ENCODE results near the gene PPP1R3C.

PPP1R3C gene

DNA sequence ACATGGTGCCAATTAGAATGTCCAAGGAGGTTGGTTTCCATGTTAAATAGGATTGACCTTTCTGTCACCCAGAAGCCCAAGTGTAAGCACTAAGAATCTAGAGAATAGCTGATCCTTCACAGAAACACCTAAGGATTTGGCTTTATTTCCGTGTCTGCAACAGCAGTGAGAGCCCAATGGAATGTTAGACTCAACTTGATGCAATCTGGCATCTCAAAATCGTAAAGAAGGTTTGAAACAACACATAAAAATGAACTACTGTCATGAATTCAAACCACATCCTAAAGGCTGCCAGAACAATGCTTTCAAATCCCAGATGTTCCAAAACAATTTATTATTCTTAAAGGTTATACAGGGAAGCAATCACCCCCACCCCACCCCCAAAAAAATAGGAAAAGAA is 18.6 kb downstream of the PPP1R3C start:
- no peak for DNase-seq (ENCODE audit: low read depth, low spot score)
- Histone ChIP-seq H3K9ac (ENCODE audit: insufficient read length, low read depth) (no peak overlapping the region), H3K4me1 (ENCODE audit: insufficient read depth, insufficient read length) (no peaks in the 10 kb centered on the region)

DNA sequence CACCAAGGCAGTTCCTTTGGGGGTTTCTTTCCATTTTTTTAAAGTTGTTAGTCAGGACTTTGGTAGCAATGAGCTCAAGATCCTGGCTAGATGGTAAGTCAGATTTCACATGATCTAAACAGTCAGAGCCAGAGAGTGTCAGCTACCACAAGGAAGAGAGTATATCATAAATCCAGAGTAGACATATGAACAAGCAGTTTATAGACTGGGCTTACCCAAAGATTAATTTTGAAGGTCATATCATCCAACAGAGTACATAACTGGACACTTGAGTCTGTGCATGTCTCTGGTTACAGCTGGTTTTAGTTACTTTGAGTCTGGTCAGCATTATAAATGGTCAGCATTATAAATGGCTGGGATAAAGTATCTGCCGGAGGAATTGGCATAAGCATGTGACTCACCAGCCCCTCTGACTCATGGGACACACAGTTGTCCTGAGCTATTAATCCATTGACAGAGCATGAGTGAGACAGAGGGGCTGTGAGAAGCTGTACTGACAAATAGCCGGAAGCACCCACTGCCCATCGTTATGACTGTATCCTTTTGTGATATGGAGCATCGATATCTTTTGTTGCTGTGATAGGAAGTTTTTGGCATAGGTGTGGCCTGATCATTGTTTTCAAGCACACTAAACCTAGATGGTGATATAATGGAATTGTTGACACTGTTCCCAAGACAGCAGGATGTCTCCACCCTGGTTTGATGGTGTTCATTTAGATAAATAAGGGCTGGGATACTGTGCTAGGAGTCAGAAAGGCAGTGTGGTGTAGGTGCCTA is 19.3 kb downstream of the PPP1R3C start:
- H3K9me3 ChIP-seq (ENCODE audit: insufficient read depth, low read length) = no peaks in the 10 kb centered on the region
- no peak for TF ChIP-seq SUZ12 (IDR thresholded peaks at IDR 0.05; ENCODE audit: extremely low read depth, insufficient read depth, insufficient read length)
- TF ChIP-seq ZNF274 (IDR thresholded peaks at IDR 0.05; ENCODE audit: low read depth, low read length) = no peak
- TF ChIP-seq YY1 (IDR thresholded peaks at IDR 0.05; ENCODE audit: insufficient read depth, insufficient read length) = no peak
- H3K27me3 ChIP-seq (ENCODE audit: insufficient read depth, insufficient read length) = no peaks in the 10 kb centered on the region
- H3K4me3 ChIP-seq (ENCODE audit: insufficient read length, low read depth) = no peak overlapping the region
- H3K9ac ChIP-seq (ENCODE audit: insufficient read length, low read depth) = no peak overlapping the region
- no peak for DNase-seq (ENCODE audit: low read depth, low spot score)
- H3K4me1 ChIP-seq (ENCODE audit: insufficient read depth, insufficient read length) = no peaks in the 10 kb centered on the region
- no peaks in the 10 kb centered on the region for H3K36me3 ChIP-seq (ENCODE audit: insufficient read depth, insufficient read length, low read length)

More for the DNA sequence above, 18.6 kb downstream of the PPP1R3C start:
- Histone ChIP-seq H3K27me3 (ENCODE audit: insufficient read depth, insufficient read length) (no peaks in the 10 kb centered on the region), H3K36me3 (ENCODE audit: insufficient read depth, insufficient read length, low read length) (no peaks in the 10 kb centered on the region), H3K4me3 (ENCODE audit: insufficient read length, low read depth) (no peak overlapping the region), H3K9me3 (ENCODE audit: insufficient read depth, low read length) (no peaks in the 10 kb centered on the region)
- TF ChIP-seq YY1 (IDR thresholded peaks at IDR 0.05; ENCODE audit: insufficient read depth, insufficient read length) (no peak), SUZ12 (IDR thresholded peaks at IDR 0.05; ENCODE audit: extremely low read depth, insufficient read depth, insufficient read length) (no peak), ZNF274 (IDR thresholded peaks at IDR 0.05; ENCODE audit: low read depth, low read length) (no peak)

DNA sequence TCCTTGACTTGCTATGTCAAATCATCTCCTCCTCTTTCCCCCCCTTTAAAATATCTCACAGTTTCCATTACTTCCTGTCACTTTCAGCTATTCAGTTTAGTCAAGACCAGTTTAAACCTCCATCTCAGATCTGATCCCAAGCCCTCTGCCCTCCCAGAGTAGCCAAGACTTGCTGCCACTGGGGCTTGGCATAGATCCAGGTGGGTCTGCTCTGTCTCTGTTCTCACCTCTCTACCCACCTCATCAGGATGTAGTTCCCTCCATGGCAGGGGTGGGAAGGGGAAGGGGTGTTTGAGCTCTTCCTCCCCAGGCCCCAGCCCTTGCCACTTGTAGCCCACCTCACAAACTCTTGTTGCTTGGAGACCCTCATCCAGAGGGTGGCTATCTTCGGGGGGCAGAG is 22.0 kb downstream of the PPP1R3C start:
- Histone ChIP-seq H3K4me3 (ENCODE audit: insufficient read length, low read depth) (no peak overlapping the region), H3K9ac (ENCODE audit: insufficient read length, low read depth) (no peak overlapping the region), H3K27me3 (ENCODE audit: insufficient read depth, insufficient read length) (no peaks in the 10 kb centered on the region), H3K36me3 (ENCODE audit: insufficient read depth, insufficient read length, low read length) (no peaks in the 10 kb centered on the region), H3K9me3 (ENCODE audit: insufficient read depth, low read length) (peaks cover 7% of the 10 kb centered on the region), H3K4me1 (ENCODE audit: insufficient read depth, insufficient read length) (no peaks in the 10 kb centered on the region)
- no peak for TF ChIP-seq YY1 (IDR thresholded peaks at IDR 0.05; ENCODE audit: insufficient read depth, insufficient read length)
- TF ChIP-seq SUZ12 (IDR thresholded peaks at IDR 0.05; ENCODE audit: extremely low read depth, insufficient read depth, insufficient read length) = no peak
- no peak for TF ChIP-seq ZNF274 (IDR thresholded peaks at IDR 0.05; ENCODE audit: low read depth, low read length)
- DNase-seq (ENCODE audit: low read depth, low spot score) = no peak

DNA sequence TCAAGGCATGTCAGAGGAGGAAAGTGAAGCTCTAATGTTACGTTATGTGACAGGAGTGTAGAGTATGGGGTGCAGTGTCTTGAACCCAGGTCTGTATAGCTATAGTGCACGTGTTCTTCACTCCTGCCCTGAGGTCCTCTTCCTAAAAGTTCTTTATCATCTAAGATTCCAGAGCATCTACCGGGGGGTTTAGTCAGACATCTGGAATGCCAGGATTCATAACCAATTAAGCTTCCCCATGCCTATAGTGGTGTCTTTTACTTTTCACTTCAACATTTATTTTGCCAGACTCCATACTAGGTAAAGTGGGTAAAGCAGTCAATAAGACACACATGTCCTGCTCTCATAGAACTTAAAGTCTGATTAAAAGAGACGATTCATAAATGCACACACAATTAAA is 22.4 kb downstream of the PPP1R3C start:
- Histone ChIP-seq H3K4me3 (ENCODE audit: insufficient read length, low read depth) (no peak overlapping the region), H3K36me3 (ENCODE audit: insufficient read depth, insufficient read length, low read length) (no peaks in the 10 kb centered on the region), H3K27me3 (ENCODE audit: insufficient read depth, insufficient read length) (no peaks in the 10 kb centered on the region), H3K9me3 (ENCODE audit: insufficient read depth, low read length) (peaks cover 11% of the 10 kb centered on the region), H3K9ac (ENCODE audit: insufficient read length, low read depth) (no peak overlapping the region), H3K4me1 (ENCODE audit: insufficient read depth, insufficient read length) (no peaks in the 10 kb centered on the region)
- DNase-seq (ENCODE audit: low read depth, low spot score) = no peak
- TF ChIP-seq YY1 (IDR thresholded peaks at IDR 0.05; ENCODE audit: insufficient read depth, insufficient read length) = no peak
- TF ChIP-seq SUZ12 (IDR thresholded peaks at IDR 0.05; ENCODE audit: extremely low read depth, insufficient read depth, insufficient read length) = no peak
- no peak for TF ChIP-seq ZNF274 (IDR thresholded peaks at IDR 0.05; ENCODE audit: low read depth, low read length)

GRCh38 chr10:91607646-91608403 is 25.0 kb downstream of the PPP1R3C start:
- H3K4me1 ChIP-seq (ENCODE audit: insufficient read depth, insufficient read length) = no peaks in the 10 kb centered on the region

DNA sequence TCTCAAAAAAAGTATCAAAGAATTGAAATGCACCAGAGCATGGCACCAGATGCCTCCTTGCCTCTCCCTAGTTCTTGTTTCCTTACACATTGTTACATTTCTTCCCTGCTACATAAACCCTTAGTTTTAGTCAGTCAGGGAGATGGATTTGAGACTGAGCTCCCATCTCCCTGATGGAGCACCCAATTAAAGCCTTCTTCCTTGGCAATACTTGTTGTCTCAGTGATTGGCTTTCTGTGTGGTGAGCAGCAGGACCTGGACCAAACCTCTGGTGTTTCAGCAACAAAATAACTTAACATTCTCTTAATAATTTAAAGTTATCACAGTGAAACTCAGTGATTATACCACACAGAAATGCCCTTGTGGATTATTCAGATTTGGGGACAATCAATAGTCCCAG is 26.9 kb downstream of the PPP1R3C start:
- no peaks in the 10 kb centered on the region for H3K4me1 ChIP-seq (ENCODE audit: insufficient read depth, insufficient read length)
- DNase-seq (ENCODE audit: low read depth, low spot score) = no peak
- no peak for TF ChIP-seq SUZ12 (IDR thresholded peaks at IDR 0.05; ENCODE audit: extremely low read depth, insufficient read depth, insufficient read length)
- no peak for TF ChIP-seq ZNF274 (IDR thresholded peaks at IDR 0.05; ENCODE audit: low read depth, low read length)
- no peak for TF ChIP-seq YY1 (IDR thresholded peaks at IDR 0.05; ENCODE audit: insufficient read depth, insufficient read length)
- peaks cover 11% of the 10 kb centered on the region for H3K9me3 ChIP-seq (ENCODE audit: insufficient read depth, low read length)
- no peak overlapping the region for H3K9ac ChIP-seq (ENCODE audit: insufficient read length, low read depth)
- no peaks in the 10 kb centered on the region for H3K36me3 ChIP-seq (ENCODE audit: insufficient read depth, insufficient read length, low read length)
- no peak overlapping the region for H3K4me3 ChIP-seq (ENCODE audit: insufficient read length, low read depth)
- H3K27me3 ChIP-seq (ENCODE audit: insufficient read depth, insufficient read length) = no peaks in the 10 kb centered on the region

More at GRCh38 chr10:91607646-91608403, 25.0 kb downstream of the PPP1R3C start:
- no peaks in the 10 kb centered on the region for H3K36me3 ChIP-seq (ENCODE audit: insufficient read depth, insufficient read length, low read length)
- no peak overlapping the region for H3K4me3 ChIP-seq (ENCODE audit: insufficient read length, low read depth)
- DNase-seq (ENCODE audit: low read depth, low spot score) = no peak
- H3K9me3 ChIP-seq (ENCODE audit: insufficient read depth, low read length) = peaks cover 11% of the 10 kb centered on the region
- no peak overlapping the region for H3K9ac ChIP-seq (ENCODE audit: insufficient read length, low read depth)
- TF ChIP-seq YY1 (IDR thresholded peaks at IDR 0.05; ENCODE audit: insufficient read depth, insufficient read length) (no peak), SUZ12 (IDR thresholded peaks at IDR 0.05; ENCODE audit: extremely low read depth, insufficient read depth, insufficient read length) (no peak), ZNF274 (IDR thresholded peaks at IDR 0.05; ENCODE audit: low read depth, low read length) (no peak)
- no peaks in the 10 kb centered on the region for H3K27me3 ChIP-seq (ENCODE audit: insufficient read depth, insufficient read length)
